GM19035 (cell line): ENCODE data around the gene FOSL1.

Experiments
- ATAC-seq: cut with Tn5 transposase; IDR thresholded peaks from one replicate; pipeline ENCODE4 v1.9.1; 2021; ENCODE audit not compliant: unreplicated experiment

The FOSL1 gene

DNA sequence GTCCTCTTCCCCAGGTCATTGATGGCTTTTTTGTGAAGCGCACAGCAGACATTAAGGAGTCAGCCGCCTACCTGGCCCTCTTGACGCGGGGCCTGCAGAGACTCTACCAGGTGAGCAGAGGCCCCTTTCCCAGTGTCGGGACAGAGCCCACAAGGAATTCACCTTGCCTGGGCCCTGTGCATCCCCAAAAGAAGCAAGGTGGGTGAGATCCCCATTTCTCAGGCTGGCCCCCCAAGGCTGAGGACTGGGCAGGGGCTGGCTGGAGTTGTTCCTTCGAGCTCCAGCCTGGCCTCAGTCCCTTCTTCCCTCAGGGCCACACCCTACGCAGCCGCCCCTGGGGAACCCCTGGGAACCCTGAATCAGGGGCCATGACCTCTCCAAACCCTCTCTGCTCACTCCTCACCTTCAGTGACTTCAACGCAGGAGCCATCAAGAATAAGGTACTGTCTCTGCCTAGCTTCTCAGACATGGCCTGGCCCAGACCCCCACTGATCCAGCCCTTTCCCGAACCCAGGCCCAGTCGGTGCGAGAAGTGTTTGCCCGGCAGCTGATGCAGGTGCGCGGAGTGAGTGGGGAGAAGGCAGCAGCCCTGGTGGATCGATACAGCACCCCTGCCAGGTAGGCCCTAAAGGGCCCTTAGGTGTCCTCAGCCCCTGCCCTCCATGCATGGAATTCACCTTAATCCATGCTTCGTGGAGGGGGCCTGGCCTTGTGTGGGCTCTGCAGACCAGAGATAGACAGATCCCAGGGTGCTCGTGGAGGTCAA lies 35.3 kb downstream of the FOSL1 start:
- no peak for ATAC-seq

DNA sequence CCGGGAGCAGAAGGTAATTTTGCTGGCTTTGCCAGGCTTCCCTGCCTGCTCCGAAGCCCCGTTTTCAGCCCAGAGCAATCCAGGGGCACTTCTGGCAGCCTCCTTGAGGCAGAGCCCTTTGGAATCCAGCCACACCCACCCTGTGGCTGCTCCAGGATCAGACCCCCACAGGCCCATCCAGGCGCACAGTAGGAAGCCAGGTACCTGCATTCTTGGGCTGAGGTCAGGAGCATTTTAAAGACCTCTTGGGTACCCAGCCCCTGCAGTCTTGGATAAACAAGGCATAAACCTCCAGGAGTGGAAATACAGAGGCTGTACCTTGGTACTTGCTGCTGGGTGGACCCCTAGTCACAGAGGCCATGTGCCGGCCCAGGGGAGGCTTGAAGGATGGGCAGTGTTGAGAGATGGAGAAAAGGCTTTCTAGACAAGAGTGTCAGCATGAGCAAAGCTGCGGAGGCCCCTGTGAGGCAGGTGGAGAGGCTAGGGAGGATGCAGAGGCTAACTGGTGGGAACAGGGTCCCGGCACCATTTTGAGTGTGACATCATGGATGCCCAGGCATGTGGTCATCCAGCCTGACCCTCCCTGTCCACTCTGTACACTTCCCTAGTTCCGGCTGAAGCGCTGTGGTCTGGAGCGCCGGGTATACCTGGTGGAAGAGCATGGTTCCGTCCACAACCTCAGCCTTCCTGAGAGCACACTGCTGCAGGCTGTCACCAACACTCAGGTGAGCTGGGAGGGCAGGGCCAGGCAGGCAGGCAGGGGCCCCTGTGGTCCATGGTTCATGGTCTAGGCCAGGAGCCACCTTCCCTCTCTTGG lies 36.1 kb downstream of the FOSL1 start:
- no peak for ATAC-seq

DNA sequence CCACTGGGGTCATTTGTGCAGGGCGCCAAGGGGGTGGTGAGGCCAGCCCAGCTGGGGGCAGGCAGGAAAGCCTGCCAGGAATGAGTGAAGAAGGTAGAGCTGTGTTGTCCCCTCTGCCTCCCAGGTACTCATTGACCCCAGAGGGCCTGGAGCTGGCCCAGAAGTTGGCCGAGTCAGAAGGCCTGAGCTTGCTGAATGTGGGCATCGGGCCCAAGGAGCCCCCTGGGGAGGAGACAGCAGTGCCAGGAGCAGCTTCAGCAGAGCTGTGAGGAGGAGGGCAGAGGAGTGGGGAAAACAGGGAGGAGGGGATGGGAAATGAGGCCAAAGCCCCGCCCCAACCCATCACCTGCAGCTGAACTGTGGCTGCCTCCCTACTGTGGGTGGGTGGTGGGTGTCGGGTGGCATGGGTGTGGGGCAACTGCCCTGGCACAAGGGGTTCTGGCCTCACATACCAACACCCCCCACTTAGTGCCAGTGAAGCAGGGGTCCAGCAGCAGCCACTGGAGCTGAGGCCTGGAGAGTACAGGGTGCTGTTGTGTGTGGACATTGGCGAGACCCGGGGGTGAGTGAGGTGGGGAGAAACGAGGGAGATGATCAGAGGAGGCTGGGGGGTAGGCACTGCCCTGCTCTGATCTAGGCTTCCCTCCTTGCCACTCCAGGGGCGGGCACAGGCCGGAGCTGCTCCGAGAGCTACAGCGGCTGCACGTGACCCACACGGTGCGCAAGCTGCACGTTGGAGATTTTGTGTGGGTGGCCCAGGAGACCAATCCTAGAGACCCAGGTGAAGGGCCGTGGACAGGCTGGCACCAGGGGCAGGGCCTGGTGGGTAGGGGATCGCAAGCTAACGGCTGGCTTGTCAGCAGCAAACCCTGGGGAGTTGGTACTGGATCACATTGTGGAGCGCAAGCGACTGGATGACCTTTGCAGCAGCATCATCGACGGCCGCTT lies 37.0 kb downstream of the FOSL1 start:
- no peak for ATAC-seq

DNA sequence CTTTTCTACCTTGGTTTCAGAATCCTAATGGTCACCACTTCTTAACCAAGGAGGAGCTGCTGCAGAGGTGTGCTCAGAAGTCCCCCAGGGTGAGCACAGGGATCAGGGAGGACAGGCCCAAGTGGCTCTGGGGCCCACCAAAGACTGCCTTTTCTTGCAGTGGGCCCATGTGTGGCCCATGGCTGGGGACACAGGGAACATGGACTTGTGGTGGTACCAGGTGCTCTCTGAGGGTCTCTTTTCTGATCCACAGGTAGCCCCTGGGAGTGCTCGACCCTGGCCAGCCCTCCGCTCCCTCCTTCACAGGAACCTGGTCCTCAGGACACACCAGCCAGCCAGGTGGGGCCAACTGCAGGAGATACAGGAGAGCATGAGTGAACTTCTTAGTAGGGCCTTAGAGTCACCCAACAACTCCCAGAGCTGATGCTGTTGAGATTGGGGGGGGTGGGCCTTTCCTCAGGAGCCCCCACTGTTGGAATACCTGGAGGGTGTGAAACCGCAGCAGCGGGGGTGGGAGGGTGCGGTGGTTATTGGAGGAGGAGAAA lies 37.9 kb downstream of the FOSL1 start:
- no peak for ATAC-seq

DNA sequence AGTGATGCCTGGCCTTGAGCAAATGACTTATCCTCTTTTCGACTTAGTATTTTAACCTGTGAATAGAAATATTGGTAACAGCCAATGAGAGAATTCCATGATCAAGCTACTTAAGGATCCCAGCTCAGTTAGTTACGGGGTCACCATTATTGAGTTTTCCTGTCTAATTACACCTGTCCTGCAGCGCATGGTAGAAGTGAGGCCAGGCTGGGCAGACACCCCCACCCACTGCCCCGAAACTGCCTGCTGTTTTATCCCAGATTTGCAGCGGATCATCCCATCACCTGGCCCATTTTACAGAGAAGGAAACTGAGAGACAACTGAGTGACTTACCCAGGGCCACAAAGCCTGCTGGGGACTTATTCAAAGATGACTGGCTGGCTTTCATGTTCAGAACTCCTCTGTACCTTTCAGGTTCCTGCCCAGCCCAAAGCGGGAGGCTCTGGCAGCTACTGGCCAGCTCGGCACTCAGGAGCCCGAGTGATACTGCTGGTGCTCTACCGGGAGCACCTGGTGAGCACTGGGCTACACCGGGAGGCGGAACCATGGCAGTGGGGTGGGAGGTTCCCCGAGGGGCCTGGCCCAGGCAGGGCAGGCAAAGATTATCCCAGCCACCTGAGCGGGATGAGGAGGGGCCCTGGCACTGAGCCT lies 38.5 kb downstream of the FOSL1 start:
- no peak for ATAC-seq

DNA sequence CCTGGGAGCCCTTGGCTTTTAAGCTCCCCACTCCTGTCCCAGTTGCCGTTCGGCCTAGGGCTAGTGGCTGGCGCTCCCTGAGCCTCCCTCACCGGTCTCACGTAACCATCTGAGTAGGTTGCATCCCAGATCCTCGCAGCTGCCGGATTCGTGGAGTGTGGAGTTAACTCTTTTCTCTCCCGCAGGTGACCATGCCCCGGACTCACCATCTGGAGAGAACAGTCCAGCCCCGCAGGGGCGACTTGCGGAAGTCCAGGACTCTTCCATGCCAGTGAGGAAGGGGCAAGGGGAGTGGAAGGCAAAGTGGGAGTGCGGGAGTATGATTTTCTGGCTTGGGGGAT lies 39.1 kb downstream of the FOSL1 start:
- ATAC-seq: no peak

DNA sequence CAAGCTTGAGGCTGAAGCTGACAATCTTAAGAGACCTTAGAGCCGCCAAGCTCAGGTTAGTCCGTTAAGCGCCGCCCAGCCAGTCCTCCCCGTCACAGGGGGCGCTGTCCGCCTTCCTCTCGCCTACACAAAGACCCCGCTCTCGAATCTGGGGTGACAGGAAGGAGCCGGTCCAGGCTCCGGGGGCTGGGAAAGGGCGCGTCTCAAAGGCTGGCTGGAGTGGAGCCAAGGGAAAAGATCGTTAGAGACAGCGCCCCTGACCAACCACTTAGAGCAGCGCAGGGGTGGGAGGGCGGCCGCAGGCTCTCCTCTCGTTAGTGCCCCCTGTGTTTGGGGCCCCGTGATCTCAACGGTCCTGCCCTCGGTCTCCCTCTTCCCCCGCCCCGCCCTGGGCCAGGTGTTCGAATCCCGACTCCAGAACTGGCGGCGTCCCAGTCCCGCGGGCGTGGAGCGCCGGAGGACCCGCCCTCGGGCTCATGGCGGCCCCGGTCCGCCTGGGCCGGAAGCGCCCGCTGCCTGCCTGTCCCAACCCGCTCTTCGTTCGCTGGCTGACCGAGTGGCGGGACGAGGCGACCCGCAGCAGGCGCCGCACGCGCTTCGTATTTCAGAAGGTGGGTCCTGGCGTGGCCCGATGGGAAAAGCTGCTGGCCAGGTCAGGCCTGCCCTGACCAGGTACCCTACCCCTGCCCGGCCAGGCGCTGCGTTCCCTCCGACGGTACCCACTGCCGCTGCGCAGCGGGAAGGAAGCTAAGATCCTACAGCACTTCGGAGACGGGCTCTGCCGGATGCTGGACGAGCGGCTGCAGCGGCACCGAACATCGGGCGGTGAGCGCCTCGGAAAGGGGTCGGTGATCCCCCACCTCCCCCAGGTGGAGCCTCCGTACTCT lies 39.7 kb downstream of the FOSL1 start, which contains the start of gene MUS81:
TSS of gene MUS81 (plus strand) at position 156 of the 887 bp plus-strand sequence. CDS start at position 477, 321 bp downstream.
- ATAC-seq: peak; percentile 23

DNA sequence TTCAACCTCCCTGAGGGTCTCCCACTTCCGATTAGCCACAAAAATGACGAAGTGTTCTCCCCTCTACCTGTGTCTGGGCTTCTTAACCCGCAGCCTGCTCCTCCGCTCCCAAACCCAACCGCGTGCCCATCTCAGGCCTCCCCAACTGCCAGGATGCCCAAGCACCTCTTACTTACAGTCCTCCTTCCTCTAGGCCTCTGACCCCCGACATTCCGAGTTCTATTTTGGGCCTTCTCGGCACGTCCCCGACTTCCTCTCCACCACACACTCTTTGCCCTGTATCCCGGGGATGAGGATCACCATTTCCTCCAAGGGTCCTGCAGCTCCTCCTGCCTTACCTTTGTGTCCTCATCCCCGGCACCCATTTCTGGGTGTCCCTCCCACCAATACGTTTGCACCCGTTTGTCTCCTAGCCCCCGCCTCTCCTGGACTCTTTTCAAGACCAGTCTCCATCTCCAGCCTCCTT lies 40.3 kb downstream of the FOSL1 start:
- ATAC-seq: no peak

DNA sequence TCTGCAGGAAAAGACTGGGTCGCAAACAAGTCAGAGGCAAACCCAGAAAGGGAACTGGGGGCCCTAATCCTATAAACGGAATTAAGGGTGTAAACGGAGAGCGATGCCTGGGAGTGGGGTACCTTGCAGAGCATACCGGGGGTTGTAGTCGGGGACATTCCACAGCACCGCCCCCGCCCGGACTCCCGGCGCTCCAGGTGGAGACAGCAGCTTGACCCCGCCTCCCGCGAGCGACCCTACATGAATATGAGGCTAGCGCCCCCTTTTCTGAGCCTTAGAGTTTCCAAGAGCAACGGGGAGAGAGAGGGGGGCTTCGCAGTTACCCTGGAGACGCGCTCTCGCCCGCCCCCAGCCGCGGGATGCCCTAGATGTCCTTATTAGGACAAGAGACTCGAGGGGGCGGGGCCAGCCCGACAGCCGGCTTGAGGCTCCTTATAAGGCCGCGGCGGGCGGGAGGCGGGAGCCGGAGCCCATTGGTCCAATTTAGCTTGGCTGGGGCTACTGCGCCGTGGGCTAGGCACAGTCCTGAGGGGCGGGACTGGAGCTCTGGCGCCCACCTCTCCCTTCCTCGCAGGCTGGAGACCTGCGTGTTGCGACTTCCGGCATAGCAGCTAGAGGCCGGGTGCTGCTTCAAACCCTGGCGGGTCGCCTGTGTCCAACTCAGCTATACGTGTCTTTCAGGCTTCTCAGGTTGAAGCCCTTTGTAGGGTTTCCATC lies 40.9 kb downstream of the FOSL1 start:
- peak; percentile 49 for ATAC-seq

DNA sequence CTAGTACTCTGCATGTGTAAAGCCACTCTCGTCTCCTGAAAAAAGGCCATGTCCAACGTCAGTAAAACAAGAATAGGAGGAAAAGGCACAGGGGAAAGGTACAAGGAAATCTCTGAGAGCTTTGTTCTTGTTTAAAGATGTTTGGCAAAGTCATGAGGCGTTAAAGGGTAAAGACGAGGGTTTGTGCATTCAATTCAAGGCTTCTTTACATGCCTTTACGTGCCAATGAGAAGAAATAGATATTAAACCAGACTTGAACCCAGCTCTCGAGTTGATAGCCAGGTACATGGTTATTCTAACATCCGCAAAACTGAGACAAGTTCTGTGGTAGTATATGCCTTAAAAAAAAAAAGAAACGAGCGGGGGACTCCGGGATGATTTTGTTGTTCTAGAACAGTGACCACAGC lies 41.5 kb downstream of the FOSL1 start:
- ATAC-seq: no peak

DNA sequence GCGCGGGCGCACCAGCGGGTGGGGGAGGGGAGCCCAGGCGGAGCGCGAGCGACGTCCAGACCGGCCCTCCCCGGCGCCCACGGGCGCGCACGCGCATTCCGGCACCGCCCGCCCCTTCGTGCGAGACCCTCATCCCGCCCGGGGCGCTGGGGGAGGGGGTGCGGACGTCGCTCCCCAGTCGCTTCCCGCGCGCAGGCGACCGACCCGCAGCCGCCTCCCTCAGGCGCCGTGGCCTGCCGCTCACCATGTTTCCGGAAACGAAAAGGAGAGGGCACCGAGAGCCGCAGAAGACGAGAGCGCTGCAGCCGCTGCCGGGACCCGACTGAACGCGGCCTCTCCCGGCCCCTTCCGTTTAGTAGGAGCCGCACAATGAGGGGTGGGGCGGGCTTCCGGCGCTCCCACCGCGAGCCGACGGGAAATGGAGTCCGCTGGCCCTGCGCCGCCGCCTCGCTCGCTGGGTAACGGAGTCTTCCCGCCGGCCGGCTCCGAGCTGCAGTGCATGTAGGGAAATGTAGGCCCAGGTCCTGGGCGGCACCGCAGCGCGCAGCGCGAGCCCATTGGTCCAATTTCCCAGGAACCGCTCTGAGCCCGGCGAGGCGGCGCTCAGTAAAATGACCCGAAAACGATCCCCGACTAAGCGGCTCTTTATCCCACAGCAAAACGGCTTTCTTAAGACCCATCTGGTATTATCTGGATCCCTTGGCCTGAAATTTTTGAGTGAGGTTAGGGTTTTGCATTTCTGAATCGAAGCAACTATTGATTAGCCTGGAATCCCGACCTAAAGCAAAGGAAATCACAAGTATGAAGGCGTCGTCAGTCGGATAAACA lies 42.1 kb downstream of the FOSL1 start, which contains the start of gene CFL1:
TSS of gene CFL1 (minus strand) at position 328 of the 828 bp plus-strand sequence. CDS start at position 247, 81 bp downstream.
- peak; percentile 53 for ATAC-seq

DNA sequence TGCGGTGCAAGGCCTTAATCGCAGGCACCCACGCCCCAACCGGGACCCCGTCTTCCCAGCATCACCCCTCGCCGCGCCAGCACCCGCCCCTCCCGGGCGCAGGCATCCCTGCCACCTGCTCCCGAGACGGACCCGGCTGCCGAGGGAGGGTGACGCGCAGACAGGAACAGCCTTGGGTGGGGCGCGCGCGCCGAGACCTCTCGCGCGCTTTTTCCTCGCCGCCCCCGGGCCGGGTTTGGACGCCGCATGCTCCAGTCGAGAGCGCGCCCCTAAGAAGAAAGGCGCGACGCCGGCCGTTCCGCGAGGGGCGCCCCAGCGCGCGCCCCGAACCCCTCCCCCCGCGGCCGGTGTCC lies 42.7 kb downstream of the FOSL1 start:
- peak; percentile 6 for ATAC-seq

DNA sequence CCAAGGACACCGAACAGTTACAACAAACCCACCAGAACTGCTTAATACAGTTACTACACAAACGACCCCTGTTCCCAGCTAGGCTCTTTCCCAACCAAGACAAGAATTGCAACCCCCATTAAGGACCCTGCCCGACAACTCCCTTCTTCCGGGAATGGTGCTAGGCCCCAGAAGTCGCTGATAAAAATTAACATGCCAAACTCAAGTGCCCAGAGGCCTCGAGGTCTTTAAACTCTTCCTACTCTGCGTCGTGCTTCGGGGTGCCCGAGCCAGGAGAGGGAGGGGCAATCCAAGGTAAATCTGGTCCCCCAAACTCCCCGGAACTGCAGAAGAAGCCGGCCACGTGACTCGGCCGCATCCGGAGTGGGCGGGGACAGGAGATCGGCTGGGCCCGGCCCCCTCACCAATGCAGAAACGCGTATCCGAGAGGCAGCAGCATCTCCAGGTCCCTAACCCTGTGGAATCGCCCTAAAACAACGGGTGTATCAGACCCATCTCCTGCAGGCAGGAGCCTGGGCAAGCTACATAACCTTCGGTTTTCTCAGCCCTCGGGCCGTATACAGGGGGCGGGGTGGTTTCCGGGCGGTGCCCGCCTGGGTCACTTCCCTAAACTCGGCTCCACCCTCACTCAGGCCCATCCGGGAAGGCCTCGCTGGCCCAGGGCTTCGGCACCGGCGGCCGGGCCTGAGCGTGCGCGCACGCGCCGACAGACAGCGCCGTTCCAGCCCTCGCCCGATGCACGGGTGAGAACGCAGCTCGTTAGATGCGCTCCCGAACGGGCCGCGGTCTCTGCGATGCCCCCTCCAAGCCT lies 43.3 kb downstream of the FOSL1 start:
- peak; percentile 32 for ATAC-seq

DNA sequence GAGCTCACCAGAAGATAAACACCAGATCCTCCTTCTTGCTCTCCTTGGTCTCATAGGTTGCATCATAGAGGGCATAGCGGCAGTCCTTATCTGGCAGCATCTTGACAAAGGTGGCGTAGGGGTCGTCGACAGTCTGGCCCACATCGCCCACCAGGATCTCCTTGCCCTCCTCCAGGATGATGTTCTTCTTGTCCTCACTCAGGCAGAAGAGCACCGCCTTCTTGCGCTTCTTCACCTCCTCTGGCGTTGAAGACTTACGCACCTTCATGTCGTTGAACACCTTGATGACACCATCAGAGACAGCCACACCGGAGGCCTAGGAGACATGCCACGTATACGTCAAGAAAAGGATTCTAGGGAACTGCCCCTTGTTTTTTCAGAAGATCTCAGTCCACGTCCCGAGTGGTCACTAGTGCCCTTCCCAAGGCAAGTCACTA lies 44.2 kb downstream of the FOSL1 start:
- ATAC-seq: no peak

DNA sequence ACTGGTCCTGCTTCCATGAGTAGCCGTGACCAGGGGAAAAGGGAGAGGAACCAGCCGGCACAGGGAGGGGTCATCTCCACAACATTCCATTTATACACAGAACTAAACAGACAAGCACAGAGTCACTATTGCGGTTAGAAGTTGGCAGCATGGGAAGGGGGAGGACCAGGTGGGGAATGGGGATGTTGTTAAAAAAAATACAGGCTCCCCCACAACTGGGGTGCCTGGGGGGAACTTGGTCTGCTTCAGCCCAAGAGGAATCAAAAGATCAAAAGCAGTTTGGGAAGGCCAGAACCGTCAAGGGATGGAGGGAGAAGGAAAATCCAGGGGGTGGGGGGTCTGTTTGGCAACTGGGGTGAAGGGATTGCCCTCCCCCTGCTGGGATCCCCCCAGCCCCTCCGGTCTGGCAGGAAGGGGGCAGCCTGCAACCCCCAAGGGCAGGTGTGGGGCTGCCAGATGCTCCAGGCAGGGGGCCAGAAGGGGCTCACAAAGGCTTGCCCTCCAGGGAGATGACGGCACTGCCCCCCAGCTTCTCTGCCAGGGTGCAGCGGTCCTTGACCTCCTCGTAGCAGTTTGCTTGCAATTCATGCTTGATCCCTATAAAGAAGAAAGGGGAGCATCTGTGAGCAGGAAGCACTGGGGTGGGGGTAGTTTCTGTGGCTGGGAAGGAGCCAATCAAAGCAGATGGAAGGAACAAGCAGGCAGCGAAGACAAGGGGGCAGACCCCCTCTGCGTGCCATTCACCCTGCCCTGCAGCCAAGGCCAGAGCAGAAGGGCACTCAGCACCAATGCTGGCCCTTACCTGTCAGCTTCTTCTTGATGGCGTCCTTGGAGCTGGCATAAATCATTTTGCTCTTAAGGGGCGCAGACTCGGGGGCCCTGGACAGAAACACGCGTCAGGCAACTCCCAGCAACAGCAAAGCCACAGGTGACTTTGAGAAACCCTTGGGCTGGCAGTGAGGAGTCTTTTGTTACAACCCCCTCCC lies 45.0 kb downstream of the FOSL1 start:
- no peak for ATAC-seq

DNA sequence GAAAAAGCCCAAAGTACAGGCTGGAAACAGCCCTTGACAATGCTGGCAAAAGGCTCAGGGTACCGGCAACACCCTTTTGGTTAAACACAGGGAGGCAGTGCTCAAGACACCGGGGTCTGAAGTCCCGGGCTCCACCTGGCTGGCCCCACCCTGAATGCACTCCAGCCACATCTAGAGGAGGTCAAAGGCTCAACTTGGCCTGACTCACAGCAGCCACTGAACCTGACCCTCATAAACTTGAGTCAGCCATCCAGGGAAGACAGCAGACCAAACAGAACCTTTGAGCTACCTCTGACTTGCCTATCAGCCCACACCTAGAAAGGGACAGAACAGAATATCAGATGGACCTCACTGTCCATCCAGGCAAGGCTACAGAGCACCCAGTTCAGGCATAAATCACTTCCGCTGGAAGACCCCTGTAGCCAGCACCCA lies 46.0 kb downstream of the FOSL1 start:
- no peak for ATAC-seq
